Heart left ventricle (tissue), 16 donors: ENCODE measurements around the gene SND1. TPM values are rescaled to one million over a fixed set of nuclear protein-coding genes. Genes with fewer than 3 reads are reported as not detected.
A peak's percentile ranks its signal among the peaks of the same experiment; 100 is the strongest.

ENCODE experiments used
- ATAC-seq, 4 donors: fragments of 200-7000 bp; cut with Tn5 transposase; one replicate each; pipeline ENCODE4 v1.9.1; 2020 to 2022; ENCODE audit warnings: moderate library complexity in 4 of 4, mild to moderate bottlenecking in 3 of 4, moderate number of reproducible peaks in 1 of 4
- DNase-seq, 5 donors: peaks; one replicate each; pipeline ENCODE4 v3.0.0-alpha.2; 2020
- H3K27ac ChIP-seq, 12 donors: fragments of 200-600 bp; sonication (generic) in 4 of 12; one replicate each; pipeline versions ENCODE4 v1.5.0 to v1.8.0; 2016 to 2022; ENCODE audit warnings: mild to moderate bottlenecking in 2 of 12
- H3K27me3 ChIP-seq, 9 donors: fragments of 200-600 bp; sonication (generic) in 2 of 9; one replicate each; pipeline versions ENCODE4 v1.5.1 to v1.8.0; 2016 to 2022; ENCODE audit warnings: mild to moderate bottlenecking in 3 of 9
- H3K36me3 ChIP-seq, 9 donors: fragments of 200-600 bp; sonication (generic) in 2 of 9; one replicate each; pipeline versions ENCODE4 v1.5.0 to v1.8.0; 2018 to 2022; ENCODE audit warnings: mild to moderate bottlenecking in 2 of 9
- H3K4me1 ChIP-seq, 12 donors: fragments of 200-600 bp; sonication (generic) in 4 of 12; one replicate each; pipeline versions ENCODE4 v1.5.0 to v1.8.0; 2016 to 2022; ENCODE audit warnings: mild to moderate bottlenecking in 3 of 12
- H3K4me3 ChIP-seq, 12 donors: fragments of 200-600 bp; sonication (generic) in 4 of 12; one replicate each; pipeline versions ENCODE4 v1.5.0 to v1.8.0; 2017 to 2022; ENCODE audit warnings: mild to moderate bottlenecking in 9 of 12, moderate library complexity in 4 of 12
- H3K9me3 ChIP-seq, 12 donors: fragments of 200-600 bp; sonication (generic) in 4 of 12; one replicate each; pipeline versions ENCODE4 v1.5.0 to v1.8.0; 2016 to 2022; ENCODE audit warnings: mild to moderate bottlenecking in 1 of 12
- POLR2A ChIP-seq, 2 donors: fragments of 450-650 bp; IDR thresholded peaks; one replicate each; pipeline ENCODE4 v1.6.1; 2017; ENCODE audit warnings: antibody characterized with exemption in 2 of 2, mild to moderate bottlenecking in 2 of 2, moderate library complexity in 2 of 2
- WGBS, 4 donors: extraction: QIAGEN DNeasy Blood & Tissue Kit in 2 of 4; methylation state at CpG; one replicate each; pipeline versions ENCODE4 v1.1.5 to v1.1.7; 2013 to 2018; 5-methylcytosine and 5-hydroxymethylcytosine counted together
- intact Hi-C, 10 donors: fragments of 100-400 bp; cut with DNase I; formaldehyde crosslinking; loops; one replicate each; pipeline versions ENCODE4 v1.11.1 to v1.14.2; 2022
- polyA plus RNA-seq, 2 donors: library from polyadenylated mRNA; stranded (reverse); fragments of 200-250 nt; gene quantifications; one replicate each; pipeline ENCODE4 v1.2.3, GENCODE V29; 2013
- total RNA-seq, 9 donors: library from RNA; depleted of rRNA in 2 of 9; stranded (reverse); fragments of >200 nt in 2 of 9; fragmentation: NEBNext Ultra II Directional in 3 of 9; extraction: Animal tissue kit (Norgen Biotek cat#: 25700) in 3 of 9; gene quantifications; one replicate each; pipeline versions ENCODE4 v1.1.0 to v1.2.4, GENCODE V29; 2016 to 2023
- TF ChIP-seq, protein P1 (sequence below), 12 donors: fragments of 200-600 bp; sonication (generic) in 4 of 12; IDR thresholded peaks; one replicate each; pipeline versions ENCODE4 v1.5.0 to v1.8.0; 2018 to 2022; ENCODE audit warnings: antibody characterized with exemption in 12 of 12, mild to moderate bottlenecking in 5 of 12
- donor health status: ischemic (EF 13 %, LVEDD 7.1; RV severe dilation, severe dysfunction).
- donor health status: healthy with polysubstance abuse.
- donor health status: DM: no; HTN: yes; CAD: no.
- donor health status: DM: no; HTN: no; CAD: no.
- donor health status: ischemic (EF 25% LVEDD 6.9; RV normal size, moderate dysfunction).
- donor health status: ischemic (EF 25% LVEDD 5.7; RV mildly dilated, moderate dysfunction).
- donor health status: healthy.
- donor health status: DM: yes; HTN: yes; CAD: no.
- donor health status: ischemic (EF 35%, LVEDD 5.7; RV mildly dilated, moderate dysfunction).
- donor health status: nonischemic (EF 11% LVEDD 7.7; RV severe dilation, severe dysfunction).
- donor health status: DM: yes; HTN: yes; CAD: no.
- donor health status: PGD.
- donor health status: ischemic (EF 29% LVEDD 5.4; RV normal size, mild dysfunction).
- donor health status: nonischemic (EF 23%, LVEDD 6.1; RV moderate dilation, normal function).

The SND1 gene
- total and polyA plus RNA-seq, 11 donors: 45.6 to 115 (median 76.3) TPM

DNA sequence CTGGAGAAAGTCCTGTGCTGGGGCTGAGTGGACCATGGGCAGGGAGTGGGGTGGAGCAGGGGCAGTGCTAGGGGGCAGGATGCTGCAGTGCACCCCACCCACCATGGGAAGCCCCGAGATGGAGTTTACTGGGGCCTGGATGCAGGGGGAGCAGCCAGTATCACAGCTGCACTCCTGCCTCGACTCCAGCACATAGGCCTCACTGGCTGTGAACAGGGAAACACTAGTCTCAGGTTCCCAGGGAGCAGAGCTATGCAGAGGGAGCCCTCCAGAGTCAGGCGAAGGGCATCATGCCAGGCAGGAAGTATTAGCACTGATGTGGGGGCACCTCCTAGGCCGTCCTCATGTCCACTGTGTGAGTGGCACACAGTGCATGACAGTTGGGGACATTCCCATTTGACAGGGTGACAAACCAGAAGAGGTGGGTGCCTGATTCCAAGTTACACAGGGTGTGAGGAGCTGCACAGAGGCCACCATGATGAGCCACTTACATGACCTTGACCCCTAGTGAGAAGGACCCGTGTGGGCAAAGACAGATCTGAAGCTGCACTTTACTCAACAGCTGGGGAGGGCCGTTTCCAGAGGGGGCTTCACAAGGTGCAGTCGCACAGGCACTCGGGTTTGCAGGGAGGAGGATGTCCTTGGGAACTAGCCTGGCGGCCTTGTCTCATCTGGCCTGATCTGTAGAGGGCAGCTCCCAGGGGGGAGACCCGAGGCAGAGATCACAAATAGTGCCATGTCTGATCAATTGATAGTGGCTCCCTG lies 449.1 kb downstream of the SND1 start:
- WGBS, 4 donors: 52 to 66% (median 62%) methylated on average over 6 to 10 of the region's 10 CpGs

DNA sequence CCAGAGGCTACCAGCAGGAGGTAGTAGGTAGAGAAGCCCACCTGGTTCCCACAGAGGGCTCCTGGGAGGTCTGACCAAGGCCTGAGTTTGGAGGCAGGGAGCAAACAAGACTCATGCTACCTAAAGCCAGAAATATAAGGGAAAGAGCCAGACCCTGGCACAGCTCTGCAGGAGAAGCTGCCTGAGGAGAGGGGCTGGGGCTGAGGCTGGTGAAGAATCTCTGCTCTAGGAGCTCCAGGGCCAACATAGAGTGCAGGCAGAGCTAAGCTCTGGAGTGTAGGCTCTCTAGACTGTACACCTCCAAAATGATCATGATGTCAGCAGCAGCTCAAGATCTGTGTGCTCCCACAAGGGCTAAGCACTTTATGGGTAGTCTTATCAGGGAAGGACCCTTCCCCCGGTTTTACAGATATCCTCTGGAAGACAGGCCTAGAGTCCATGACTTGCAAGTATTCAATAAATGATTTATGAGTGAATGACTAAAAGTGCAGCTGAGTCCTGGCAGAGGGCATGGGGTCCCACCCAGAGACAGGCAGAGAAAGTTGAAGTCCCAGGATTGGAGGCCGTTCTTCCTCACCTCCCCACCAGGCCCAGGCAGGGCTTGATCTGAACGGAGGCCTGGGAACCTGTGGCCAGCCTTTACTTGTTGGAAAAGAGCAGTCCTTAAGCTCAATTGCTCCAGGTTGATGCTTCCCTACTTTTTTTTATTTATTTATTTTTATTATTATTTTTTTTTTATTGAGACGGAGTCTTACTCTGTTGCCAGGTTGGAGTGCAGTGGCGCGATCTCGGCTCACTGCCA lies 450.7 kb downstream of the SND1 start:
- DNase-seq (no peak), ATAC-seq (no peak)
- intact Hi-C loops: no loop called here
- Histone ChIP-seq H3K9me3 (no peaks in the 10 kb centered on the region), H3K36me3 (no peaks in the 10 kb centered on the region), H3K27ac (no peak overlapping the region), H3K4me1 (peaks cover 0 to 17% (median 13%) of the 10 kb centered on the region in 12 donors), H3K4me3 (peak overlapping the region in 5 of 12 donors; percentile 38 to 58 (median 49)), H3K27me3 (peaks cover 0 to 28% (median 10%) of the 10 kb centered on the region in 9 donors)
- TF ChIP-seq, protein P1, sequence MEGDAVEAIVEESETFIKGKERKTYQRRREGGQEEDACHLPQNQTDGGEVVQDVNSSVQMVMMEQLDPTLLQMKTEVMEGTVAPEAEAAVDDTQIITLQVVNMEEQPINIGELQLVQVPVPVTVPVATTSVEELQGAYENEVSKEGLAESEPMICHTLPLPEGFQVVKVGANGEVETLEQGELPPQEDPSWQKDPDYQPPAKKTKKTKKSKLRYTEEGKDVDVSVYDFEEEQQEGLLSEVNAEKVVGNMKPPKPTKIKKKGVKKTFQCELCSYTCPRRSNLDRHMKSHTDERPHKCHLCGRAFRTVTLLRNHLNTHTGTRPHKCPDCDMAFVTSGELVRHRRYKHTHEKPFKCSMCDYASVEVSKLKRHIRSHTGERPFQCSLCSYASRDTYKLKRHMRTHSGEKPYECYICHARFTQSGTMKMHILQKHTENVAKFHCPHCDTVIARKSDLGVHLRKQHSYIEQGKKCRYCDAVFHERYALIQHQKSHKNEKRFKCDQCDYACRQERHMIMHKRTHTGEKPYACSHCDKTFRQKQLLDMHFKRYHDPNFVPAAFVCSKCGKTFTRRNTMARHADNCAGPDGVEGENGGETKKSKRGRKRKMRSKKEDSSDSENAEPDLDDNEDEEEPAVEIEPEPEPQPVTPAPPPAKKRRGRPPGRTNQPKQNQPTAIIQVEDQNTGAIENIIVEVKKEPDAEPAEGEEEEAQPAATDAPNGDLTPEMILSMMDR (IDR thresholded peaks at IDR 0.05): no peak
- TF ChIP-seq POLR2A (IDR thresholded peaks at IDR 0.05): no peak
- 77 to 92% (median 84%) methylated on average over 7 of the region's 7 CpGs for WGBS, 4 donors

More for the DNA sequence above, 449.1 kb downstream of the SND1 start:
- DNase-seq (peak in 1 of 5 donors; percentile 33), ATAC-seq (no peak)
- Histone ChIP-seq H3K9me3 (no peaks in the 10 kb centered on the region), H3K27ac (no peak overlapping the region), H3K4me1 (peaks cover 0 to 17% (median 13%) of the 10 kb centered on the region in 12 donors), H3K36me3 (peaks cover 0 to 4% (median 0%) of the 10 kb centered on the region in 9 donors), H3K27me3 (peaks cover 0 to 28% (median 10%) of the 10 kb centered on the region in 9 donors), H3K4me3 (no peak overlapping the region)
- TF ChIP-seq, protein P1 (IDR thresholded peaks at IDR 0.05): no peak
- no peak for TF ChIP-seq POLR2A (IDR thresholded peaks at IDR 0.05)
- intact Hi-C loops: no loop called here

DNA sequence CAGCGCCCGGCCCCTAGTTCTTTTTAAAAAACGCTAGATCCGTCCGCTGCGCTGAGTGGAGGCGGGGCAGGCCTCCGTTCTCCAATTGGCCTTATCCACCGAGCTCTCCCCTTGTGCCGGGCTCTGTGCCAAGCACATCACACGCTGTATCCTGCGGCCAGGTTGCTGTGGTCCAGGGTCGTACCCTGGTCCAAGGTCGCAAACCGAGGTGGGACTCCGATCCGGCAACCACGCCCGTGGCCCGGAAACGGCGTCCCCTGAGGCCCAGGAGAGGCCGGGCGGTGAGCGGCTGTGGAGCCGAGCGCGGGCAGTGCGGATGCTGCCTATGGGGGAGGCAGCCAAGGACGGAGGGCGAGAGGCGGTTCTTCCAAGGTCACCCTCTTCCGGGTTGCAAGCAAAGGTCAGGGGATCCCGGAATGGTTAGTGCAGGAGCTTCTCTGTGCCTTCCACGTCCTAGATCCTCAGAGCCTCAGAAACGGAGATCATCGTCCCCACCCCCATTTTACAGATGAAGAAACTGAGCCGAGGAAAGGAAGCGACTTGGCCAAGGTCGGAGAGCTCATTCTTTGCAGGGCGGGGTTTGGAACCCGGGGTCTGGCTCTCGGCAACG lies 451.6 kb downstream of the SND1 start:
- intact Hi-C loops: no loop called here
- ATAC-seq (peak in 3 of 4 donors; percentile 44 to 67 (median 66)), DNase-seq (peak; percentile 45 to 75 (median 59))
- peaks cover 0 to 23% (median 13%) of the 10 kb centered on the region in 12 donors for H3K4me1 ChIP-seq
- H3K9me3 ChIP-seq: no peaks in the 10 kb centered on the region
- TF ChIP-seq, protein P1 (IDR thresholded peaks at IDR 0.05): no peak
- no peak for TF ChIP-seq POLR2A (IDR thresholded peaks at IDR 0.05)
- no peaks in the 10 kb centered on the region for H3K36me3 ChIP-seq
- peaks cover 0 to 28% (median 10%) of the 10 kb centered on the region in 9 donors for H3K27me3 ChIP-seq
- no peak overlapping the region for H3K27ac ChIP-seq
- WGBS, 4 donors: 4 to 22% (median 9%) methylated on average over 30 to 44 of the region's 44 CpGs
- peak overlapping the region; percentile 0 to 58 (median 46) for H3K4me3 ChIP-seq
